Body of pancreas (tissue), 4 donors: ENCODE results near the gene PDIK1L. TPM values are rescaled to one million over a fixed set of nuclear protein-coding genes. Genes with fewer than 3 reads are reported as not detected.

Experiments
- ATAC-seq: fragments of 150-250 bp; one replicate; pipeline ENCODE4 v1.9.1; 2016
- DNase-seq, 4 donors: peaks; one replicate each; pipeline ENCODE4 v3.0.0-alpha.2; 2019
- H3K27ac ChIP-seq, 4 donors: fragments of 200-600 bp; sonication (generic); 1 replicate in 3 of 4; 2 replicates in 1 of 4; pipeline versions ENCODE4 v1.5.1 to v1.6.1; 2016 to 2019; ENCODE audit warnings: mild to moderate bottlenecking in 1 of 4, mixed read lengths in 1 of 4, moderate library complexity in 1 of 4
- H3K27me3 ChIP-seq, 2 donors: fragments of 200-600 bp; sonication (generic); one replicate each; pipeline ENCODE4 v1.6.0; 2016; ENCODE audit warnings: mild to moderate bottlenecking in 1 of 2
- H3K36me3 ChIP-seq, 2 donors: fragments of 200-600 bp; sonication (generic); replicated peaks in 1 of 2; 2 replicates each; pipeline ENCODE4 v1.5.1; 2016; ENCODE audit warnings: low read depth in 2 of 2; ENCODE audit not compliant: insufficient read depth in 1 of 2
- H3K4me1 ChIP-seq: fragments of 200-600 bp; sonication (generic); one replicate; pipeline ENCODE4 v1.6.0; 2016
- H3K4me3 ChIP-seq, 2 donors: fragments of 200-600 bp; sonication (generic); 1 replicate in 1 of 2; 2 replicates in 1 of 2; pipeline ENCODE4 v1.5.1; 2016 to 2019
- H3K9me3 ChIP-seq, 3 donors: fragments of 200-600 bp; sonication (generic); 1 replicate in 2 of 3; 2 replicates in 1 of 3; pipeline ENCODE4 v1.5.1; 2016
- CTCF ChIP-seq, 7 experiments: fragments of 450-650 bp in 4 of 7; fragments of 200-600 bp in 3 of 7; sonication (generic) in 3 of 7; IDR thresholded peaks; one replicate each; pipeline ENCODE4 v1.5.1; 2016 to 2019; ENCODE audit warnings: antibody characterized with exemption in 7 of 7
- POLR2A ChIP-seq, 3 donors: fragments of 450-650 bp; IDR thresholded peaks; one replicate each; pipeline ENCODE4 v1.6.1; 2016; ENCODE audit warnings: antibody characterized with exemption in 3 of 3, mild to moderate bottlenecking in 2 of 3
- WGBS, 2 donors: methylation state at CpG; one replicate each; pipeline ENCODE4 v1.1.5; 2017; 5-methylcytosine and 5-hydroxymethylcytosine counted together
- intact Hi-C: fragments of 100-400 bp; cut with DNase I; formaldehyde crosslinking; loops from one replicate; pipeline ENCODE4 v1.15.1; 2023
- total RNA-seq, 2 donors: library from RNA; depleted of rRNA; stranded (reverse); fragments of >200 nt; gene quantifications; one replicate each; pipeline ENCODE4 v1.1.0, GENCODE V29; 2016

Gene PDIK1L
- total RNA-seq, 2 donors from 2014 or later, result 5.6 to 7.8 TPM

GRCh38 chr1:26075421-26076144 is 36.0 kb upstream of the PDIK1L start:
- WGBS, 2 donors, result 67 to 95% methylated on average over 2 to 3 of the region's 3 CpGs
- intact Hi-C loops, result no loop called here
- Histone ChIP-seq H3K36me3 (no peaks in the 10 kb centered on the region), H3K4me3 (no peak overlapping the region), H3K9me3 (no peaks in the 10 kb centered on the region), H3K4me1 (peaks cover 72% of the 10 kb centered on the region), H3K27me3 (no peaks in the 10 kb centered on the region), H3K27ac (peak overlapping the region in 3 of 4 donors; percentile 28 to 48 (median 28))
- DNase-seq (peak; percentile 65 to 82 (median 76)), ATAC-seq (peak; percentile 69)
- no peak for TF ChIP-seq POLR2A (IDR thresholded peaks at IDR 0.05)
- no peak for TF ChIP-seq CTCF (IDR thresholded peaks at IDR 0.05)

DNA sequence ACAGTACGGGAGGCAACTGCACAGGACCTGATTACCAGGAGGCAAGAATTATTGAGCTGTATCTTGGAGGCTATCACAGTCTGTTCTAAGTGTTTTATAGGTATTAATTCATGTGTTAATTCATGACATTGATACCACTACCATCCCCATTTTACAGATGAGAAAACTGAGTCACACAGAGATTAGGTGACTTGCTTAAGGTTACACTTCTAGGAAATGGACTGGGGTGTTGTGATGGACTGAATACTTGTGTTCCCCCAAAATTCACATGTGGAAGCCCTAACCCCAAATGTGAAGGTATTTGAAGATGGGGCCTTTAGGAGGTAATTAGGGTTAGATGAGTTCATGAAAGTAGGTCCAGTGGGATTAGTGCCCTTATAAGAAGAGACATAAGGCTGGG is 34.1 kb upstream of the PDIK1L start:
- Histone ChIP-seq H3K27me3 (no peaks in the 10 kb centered on the region), H3K9me3 (no peaks in the 10 kb centered on the region), H3K4me3 (no peak overlapping the region), H3K4me1 (peaks cover 81% of the 10 kb centered on the region), H3K36me3 (no peaks in the 10 kb centered on the region), H3K27ac (no peak overlapping the region)
- intact Hi-C loops, result no loop called here
- ATAC-seq (no peak), DNase-seq (no peak)
- TF ChIP-seq POLR2A (IDR thresholded peaks at IDR 0.05), result no peak
- TF ChIP-seq CTCF (IDR thresholded peaks at IDR 0.05), result no peak
- 90 to 100% methylated on average over 1 of the region's 1 CpG for WGBS, 2 donors

DNA sequence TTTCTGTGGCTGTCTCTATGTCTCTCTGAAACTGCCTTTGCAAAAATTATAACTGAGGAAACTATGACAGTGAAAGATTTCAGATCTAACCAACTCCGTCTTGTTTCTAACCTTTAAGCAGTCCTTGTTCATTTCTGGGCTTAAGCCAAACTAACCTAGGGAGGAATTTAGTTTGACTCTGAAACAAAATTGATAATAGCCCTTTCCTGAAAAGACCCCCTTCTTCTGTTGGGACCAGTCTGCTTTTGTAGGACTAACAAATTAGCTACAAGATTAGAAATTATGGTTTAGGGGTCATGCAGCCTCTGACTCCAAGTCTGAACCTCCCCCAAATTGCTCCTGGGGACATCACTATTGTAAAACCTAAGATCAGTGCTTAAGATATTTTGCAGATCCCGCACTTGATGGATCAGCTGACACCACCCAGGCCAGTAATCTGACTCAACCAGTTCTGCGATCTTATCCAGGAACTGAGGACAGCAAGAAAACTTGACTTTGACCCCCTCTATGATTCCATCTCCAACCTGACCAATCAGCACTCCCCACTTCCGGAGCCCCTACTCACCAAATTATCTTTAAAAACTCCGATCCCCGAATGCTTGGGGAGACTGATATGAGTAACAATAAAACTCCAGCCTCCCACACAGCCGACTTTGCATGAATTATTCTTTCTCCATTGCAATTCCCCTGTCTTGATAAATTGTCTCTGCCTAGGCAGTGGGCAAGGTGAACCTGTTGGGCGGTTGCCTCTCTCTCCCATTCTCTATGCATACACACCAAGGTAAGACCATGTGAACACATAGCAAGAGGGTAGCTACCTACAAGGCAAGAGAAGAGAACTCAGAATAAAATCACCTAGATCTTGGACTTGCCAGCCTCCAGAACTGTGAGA is 33.1 kb upstream of the PDIK1L start:
- Histone ChIP-seq H3K36me3 (no peaks in the 10 kb centered on the region), H3K9me3 (no peaks in the 10 kb centered on the region), H3K4me3 (no peak overlapping the region), H3K4me1 (peaks cover 71% of the 10 kb centered on the region), H3K27me3 (no peaks in the 10 kb centered on the region), H3K27ac (peak overlapping the region in 3 of 4 donors; percentile 14 to 63 (median 58))
- intact Hi-C loops, result no loop called here
- WGBS, 2 donors, result 50 to 64% methylated on average over 8 of the region's 8 CpGs
- DNase-seq (no peak), ATAC-seq (no peak)
- TF ChIP-seq POLR2A (IDR thresholded peaks at IDR 0.05), result no peak
- TF ChIP-seq CTCF (IDR thresholded peaks at IDR 0.05), result no peak

DNA sequence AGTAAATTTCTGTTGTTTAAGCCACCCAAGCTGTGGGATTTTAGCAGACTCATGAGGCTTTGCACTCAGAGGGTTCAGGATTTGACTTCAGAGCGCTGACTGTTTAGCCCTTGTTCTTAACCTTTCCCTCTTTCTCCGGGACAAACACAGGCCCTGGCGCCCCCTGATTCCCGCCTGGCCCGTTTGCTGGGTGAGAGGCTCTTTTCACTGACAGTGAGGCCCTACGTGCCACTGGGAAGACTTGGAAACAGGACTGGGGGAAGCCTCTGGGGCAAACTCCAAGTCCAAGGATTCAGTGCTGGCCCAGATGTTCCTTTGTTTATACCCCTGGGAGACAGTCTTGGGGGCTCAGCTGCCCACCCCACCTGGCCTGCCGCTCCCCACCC is 32.5 kb upstream of the PDIK1L start:
- TF ChIP-seq POLR2A (IDR thresholded peaks at IDR 0.05), result no peak
- no peak for TF ChIP-seq CTCF (IDR thresholded peaks at IDR 0.05)
- Histone ChIP-seq H3K27me3 (no peaks in the 10 kb centered on the region), H3K9me3 (no peaks in the 10 kb centered on the region), H3K27ac (peak overlapping the region in 3 of 4 donors; percentile 14 to 63 (median 58)), H3K36me3 (no peaks in the 10 kb centered on the region), H3K4me3 (no peak overlapping the region), H3K4me1 (peaks cover 70% of the 10 kb centered on the region)
- DNase-seq (no peak), ATAC-seq (no peak)
- intact Hi-C loops, result no loop called here
- 69 to 80% methylated on average over 3 to 7 of the region's 7 CpGs for WGBS, 2 donors
